ENCODE data around the gene SETDB1. TPM values are rescaled to one million over a fixed set of nuclear protein-coding genes. Genes with fewer than 3 reads are reported as not detected.

SETDB1 gene
- total and polyA plus RNA-seq, 3 donors from 2014 or later = 85.9 to 90.6 (median 89.5) TPM

DNA sequence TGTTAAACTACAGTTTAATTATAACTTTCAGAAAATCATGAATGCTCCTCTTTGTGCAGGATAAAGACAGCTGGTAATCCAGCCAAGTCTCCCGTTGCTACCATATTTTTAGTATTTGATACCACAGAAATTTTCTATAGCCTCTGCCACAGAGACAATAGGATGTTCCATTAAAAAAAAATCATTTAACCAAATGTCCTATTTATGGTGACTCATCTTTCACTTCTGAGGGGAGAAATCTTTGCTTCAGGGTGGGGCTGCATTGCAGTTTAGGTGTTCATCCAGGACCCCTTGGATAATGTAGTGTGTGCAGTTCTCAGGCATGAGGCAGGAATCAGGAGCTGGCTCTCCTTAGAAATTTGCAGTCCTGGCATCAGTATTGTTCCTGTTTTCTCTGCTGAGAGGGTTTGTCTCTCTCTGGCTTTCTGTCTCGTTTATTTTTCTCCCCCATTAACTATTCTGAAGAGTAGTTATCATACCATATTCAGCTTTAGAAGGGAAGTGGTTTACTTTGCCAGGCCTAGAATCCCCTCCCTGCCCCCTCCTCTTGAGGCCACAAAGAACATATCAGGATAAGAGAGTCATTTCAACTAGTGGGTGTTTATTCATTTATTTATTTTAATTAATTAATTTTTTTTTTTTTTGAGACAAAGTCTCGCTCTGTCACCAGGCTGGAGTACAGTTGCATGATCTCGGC lies 85.1 kb downstream of the SETDB1 start:
- Histone ChIP-seq H3K4me1 (peaks cover 33% of the 10 kb centered on the region), H3K4me3 (no peak overlapping the region), H3K36me3 (ENCODE audit: low read depth, missing control alignments) (no peaks in the 10 kb centered on the region), H3K27ac (peak overlapping the region in 1 of 2 donors; percentile 64), H3K27me3 (no peaks in the 10 kb centered on the region), H3K9me3 (no peaks in the 10 kb centered on the region)
- no peak for DNase-seq
- TF ChIP-seq POLR2A (IDR thresholded peaks at IDR 0.05) = no peak
- TF ChIP-seq CTCF (IDR thresholded peaks at IDR 0.05) = no peak
- WGBS, 2 donors = 62 to 66% methylated on average over 4 of the region's 4 CpGs
- intact Hi-C loops (cut with DNase I; ENCODE audit: low total_unique reads) = no loop called here

DNA sequence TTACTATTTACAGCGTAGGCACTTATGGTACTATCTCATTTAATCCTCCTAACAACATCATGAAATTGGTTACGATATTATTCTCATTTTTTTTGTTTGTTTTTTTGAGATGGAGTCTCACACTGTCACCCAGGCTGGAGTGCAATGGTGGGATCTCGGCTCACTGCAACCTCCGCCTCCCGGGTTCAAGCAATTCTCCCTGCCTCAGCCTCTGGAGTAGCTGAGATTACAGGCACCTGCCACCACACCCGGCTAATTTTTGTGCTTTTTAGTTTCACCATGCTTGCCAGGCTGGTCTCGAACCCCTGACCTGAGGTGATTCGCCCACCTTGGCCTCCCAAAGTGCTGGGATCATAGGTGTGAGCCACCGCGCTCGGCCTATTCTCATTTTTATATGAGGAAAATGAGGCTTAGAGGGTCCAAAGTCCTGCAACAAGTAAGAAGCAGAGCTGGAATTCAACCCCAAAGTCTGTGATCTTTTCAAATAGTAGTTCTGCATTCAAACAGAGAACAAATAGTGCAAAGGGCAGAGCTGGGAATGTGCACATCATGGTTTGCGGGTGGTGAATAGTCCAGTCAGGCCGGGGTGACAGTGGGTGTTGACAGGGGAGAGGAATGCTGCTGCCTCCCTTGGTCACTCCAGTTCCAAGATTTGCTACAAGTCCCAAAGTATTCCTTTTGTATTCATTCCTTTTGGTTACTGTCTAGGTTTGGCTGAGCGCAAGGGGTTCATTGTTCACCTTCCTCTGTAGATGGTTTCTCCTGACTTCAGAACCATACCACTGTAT lies 86.7 kb downstream of the SETDB1 start:
- Histone ChIP-seq H3K4me3 (no peak overlapping the region), H3K36me3 (ENCODE audit: low read depth, missing control alignments) (no peaks in the 10 kb centered on the region), H3K27ac (peak overlapping the region in 1 of 2 donors; percentile 64), H3K4me1 (peaks cover 22% of the 10 kb centered on the region), H3K9me3 (no peaks in the 10 kb centered on the region), H3K27me3 (no peaks in the 10 kb centered on the region)
- DNase-seq = no peak
- WGBS, 2 donors = 84 to 86% methylated on average over 14 of the region's 14 CpGs
- no peak for TF ChIP-seq POLR2A (IDR thresholded peaks at IDR 0.05)
- TF ChIP-seq CTCF (IDR thresholded peaks at IDR 0.05) = no peak
- intact Hi-C loops (cut with DNase I; ENCODE audit: low total_unique reads) = no loop called here

GRCh38 chr1:151013518-151013917 lies 87.4 kb downstream of the SETDB1 start:
- peak; percentile 73 for DNase-seq
- intact Hi-C loops (cut with DNase I; ENCODE audit: low total_unique reads) = no loop called here
- TF ChIP-seq POLR2A (IDR thresholded peaks at IDR 0.05) (no peak), CTCF (IDR thresholded peaks at IDR 0.05) (no peak)
- Histone ChIP-seq H3K4me3 (no peak overlapping the region), H3K36me3 (ENCODE audit: low read depth, missing control alignments) (no peaks in the 10 kb centered on the region), H3K27me3 (no peaks in the 10 kb centered on the region), H3K4me1 (peaks cover 21% of the 10 kb centered on the region), H3K9me3 (no peaks in the 10 kb centered on the region), H3K27ac (peak overlapping the region in 1 of 2 donors; percentile 64)
- WGBS, 2 donors = 43 to 47% methylated on average over 2 of the region's 2 CpGs

Other genes starting within 250 kb of the SETDB1 start
- 10 to 100 TPM; 18.7 to 19.9 TPM for gene GOLPH3L, start 229.2 kb upstream of the SETDB1 start, total RNA-seq
- gene GOLPH3L, start 229.2 kb upstream of the SETDB1 start, polyA plus RNA-seq (ENCODE audit: insufficient read depth, low read depth, low replicate concordance) = 26.8 TPM
- gene HORMAD1, start 205.5 kb upstream of the SETDB1 start, total RNA-seq = 10 to 100 TPM; 56.6 to 89.9 TPM
- gene HORMAD1, start 205.5 kb upstream of the SETDB1 start, polyA plus RNA-seq (ENCODE audit: insufficient read depth, low read depth, low replicate concordance) = 164 TPM
- gene CTSS, start 160.6 kb upstream of the SETDB1 start, total RNA-seq = 1 to 10 TPM; 7.4 to 9.2 TPM
- 61.0 TPM for gene CTSS, start 160.6 kb upstream of the SETDB1 start, polyA plus RNA-seq (ENCODE audit: insufficient read depth, low read depth, low replicate concordance)
- 10 to 100 TPM; 15.4 to 24.7 TPM for gene CTSK, start 118.1 kb upstream of the SETDB1 start, total RNA-seq
- 56.9 TPM for gene CTSK, start 118.1 kb upstream of the SETDB1 start, polyA plus RNA-seq (ENCODE audit: insufficient read depth, low read depth, low replicate concordance)
- 10 to 100 TPM; 81.3 to 94.2 TPM for gene ARNT, start 49.8 kb upstream of the SETDB1 start, total RNA-seq
- gene ARNT, start 49.8 kb upstream of the SETDB1 start, polyA plus RNA-seq (ENCODE audit: insufficient read depth, low read depth, low replicate concordance) = 43.1 TPM
- 1 to 10 TPM in 1 of 2 donors, under 1 TPM in 1; 0.31 to 1.0 TPM for gene CTXND2, start 39.2 kb upstream of the SETDB1 start, total RNA-seq
- 0.26 TPM for gene CTXND2, start 39.2 kb upstream of the SETDB1 start, polyA plus RNA-seq (ENCODE audit: insufficient read depth, low read depth, low replicate concordance)
- 100 to 1,000 TPM in 1 of 2 donors, 10 to 100 TPM in 1; 92.7 to 116 TPM for gene CERS2, start 48.5 kb downstream of the SETDB1 start, total RNA-seq
- 138 TPM for gene CERS2, start 48.5 kb downstream of the SETDB1 start, polyA plus RNA-seq (ENCODE audit: insufficient read depth, low read depth, low replicate concordance)
- gene ANXA9, start 55.9 kb downstream of the SETDB1 start, total RNA-seq = 1 to 10 TPM; 5.1 to 6.9 TPM
- gene ANXA9, start 55.9 kb downstream of the SETDB1 start, polyA plus RNA-seq (ENCODE audit: insufficient read depth, low read depth, low replicate concordance) = 5.7 TPM
- gene MINDY1, start 80.5 kb downstream of the SETDB1 start, total RNA-seq = 10 to 100 TPM; 49.8 to 69.8 TPM
- 56.9 TPM for gene MINDY1, start 80.5 kb downstream of the SETDB1 start, polyA plus RNA-seq (ENCODE audit: insufficient read depth, low read depth, low replicate concordance)
- gene PRUNE1, start 82.1 kb downstream of the SETDB1 start, total RNA-seq = 10 to 100 TPM; 41.1 to 63.9 TPM
- 45.5 TPM for gene PRUNE1, start 82.1 kb downstream of the SETDB1 start, polyA plus RNA-seq (ENCODE audit: insufficient read depth, low read depth, low replicate concordance)
- 1 to 10 TPM; 3.6 to 9.3 TPM for gene BNIPL, start 110.2 kb downstream of the SETDB1 start, total RNA-seq
- 5.0 TPM for gene BNIPL, start 110.2 kb downstream of the SETDB1 start, polyA plus RNA-seq (ENCODE audit: insufficient read depth, low read depth, low replicate concordance)
- 10 to 100 TPM; 57.3 to 78.4 TPM for gene C1orf56, start 121.4 kb downstream of the SETDB1 start, total RNA-seq
- 145 TPM for gene C1orf56, start 121.4 kb downstream of the SETDB1 start, polyA plus RNA-seq (ENCODE audit: insufficient read depth, low read depth, low replicate concordance)
- gene CDC42SE1, start 133.3 kb downstream of the SETDB1 start, total RNA-seq = 10 to 100 TPM; 34.8 to 40.5 TPM
- 36.9 TPM for gene CDC42SE1, start 133.3 kb downstream of the SETDB1 start, polyA plus RNA-seq (ENCODE audit: insufficient read depth, low read depth, low replicate concordance)
- 1 to 10 TPM; 1.6 to 2.3 TPM for gene MLLT11, start 134.0 kb downstream of the SETDB1 start, total RNA-seq
- 3.2 TPM for gene MLLT11, start 134.0 kb downstream of the SETDB1 start, polyA plus RNA-seq (ENCODE audit: insufficient read depth, low read depth, low replicate concordance)
- gene GABPB2, start 144.4 kb downstream of the SETDB1 start, total RNA-seq = 10 to 100 TPM; 43.1 to 45.3 TPM
- gene GABPB2, start 144.4 kb downstream of the SETDB1 start, polyA plus RNA-seq (ENCODE audit: insufficient read depth, low read depth, low replicate concordance) = 50.2 TPM
- gene SEMA6C, start 220.3 kb downstream of the SETDB1 start, total RNA-seq = 100 to 1,000 TPM; 134 to 175 TPM
- gene SEMA6C, start 220.3 kb downstream of the SETDB1 start, polyA plus RNA-seq (ENCODE audit: insufficient read depth, low read depth, low replicate concordance) = 71.6 TPM
- gene TNFAIP8L2, start 230.3 kb downstream of the SETDB1 start, total RNA-seq = under 1 TPM; 0.55 to 0.99 TPM
- 2.1 TPM for gene TNFAIP8L2, start 230.3 kb downstream of the SETDB1 start, polyA plus RNA-seq (ENCODE audit: insufficient read depth, low read depth, low replicate concordance)
- 10 to 100 TPM; 14.9 to 17.0 TPM for gene LYSMD1, start 239.5 kb downstream of the SETDB1 start, total RNA-seq
- gene LYSMD1, start 239.5 kb downstream of the SETDB1 start, polyA plus RNA-seq (ENCODE audit: insufficient read depth, low read depth, low replicate concordance) = 9.5 TPM
- gene SCNM1, start 239.8 kb downstream of the SETDB1 start, total RNA-seq = 10 to 100 TPM; 27.5 to 31.7 TPM
- gene SCNM1, start 239.8 kb downstream of the SETDB1 start, polyA plus RNA-seq (ENCODE audit: insufficient read depth, low read depth, low replicate concordance) = 46.0 TPM
- not detected for gene TMOD4, start 249.6 kb downstream of the SETDB1 start, total RNA-seq
- gene TMOD4, start 249.6 kb downstream of the SETDB1 start, polyA plus RNA-seq (ENCODE audit: insufficient read depth, low read depth, low replicate concordance) = 2.1 TPM